ENCODE results near the gene PLD4.

DNA sequence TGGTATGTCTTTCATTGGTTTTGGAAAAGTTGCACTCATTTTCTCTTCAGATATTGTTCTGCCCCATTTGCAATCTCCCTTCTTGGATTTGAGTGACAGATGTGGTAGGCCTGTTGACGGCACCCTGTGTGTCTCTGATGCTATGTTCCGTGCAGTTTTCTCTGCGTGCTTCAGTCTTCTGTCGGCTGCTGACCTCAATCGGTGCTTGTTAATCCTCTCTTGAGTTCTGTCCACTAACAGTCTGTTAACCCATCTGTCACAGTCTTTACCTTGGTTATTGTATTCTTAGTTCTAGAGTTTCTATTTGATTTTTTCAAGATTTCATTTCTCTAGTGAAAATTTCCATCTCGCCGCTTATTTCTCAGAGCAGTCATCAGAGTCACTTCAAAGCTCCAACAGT, 20.7 kb upstream of the PLD4 start:
- TF ChIP-seq, protein P1, sequence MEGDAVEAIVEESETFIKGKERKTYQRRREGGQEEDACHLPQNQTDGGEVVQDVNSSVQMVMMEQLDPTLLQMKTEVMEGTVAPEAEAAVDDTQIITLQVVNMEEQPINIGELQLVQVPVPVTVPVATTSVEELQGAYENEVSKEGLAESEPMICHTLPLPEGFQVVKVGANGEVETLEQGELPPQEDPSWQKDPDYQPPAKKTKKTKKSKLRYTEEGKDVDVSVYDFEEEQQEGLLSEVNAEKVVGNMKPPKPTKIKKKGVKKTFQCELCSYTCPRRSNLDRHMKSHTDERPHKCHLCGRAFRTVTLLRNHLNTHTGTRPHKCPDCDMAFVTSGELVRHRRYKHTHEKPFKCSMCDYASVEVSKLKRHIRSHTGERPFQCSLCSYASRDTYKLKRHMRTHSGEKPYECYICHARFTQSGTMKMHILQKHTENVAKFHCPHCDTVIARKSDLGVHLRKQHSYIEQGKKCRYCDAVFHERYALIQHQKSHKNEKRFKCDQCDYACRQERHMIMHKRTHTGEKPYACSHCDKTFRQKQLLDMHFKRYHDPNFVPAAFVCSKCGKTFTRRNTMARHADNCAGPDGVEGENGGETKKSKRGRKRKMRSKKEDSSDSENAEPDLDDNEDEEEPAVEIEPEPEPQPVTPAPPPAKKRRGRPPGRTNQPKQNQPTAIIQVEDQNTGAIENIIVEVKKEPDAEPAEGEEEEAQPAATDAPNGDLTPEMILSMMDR (conservative IDR thresholded peaks at IDR 0.05 in 1 of 2, IDR thresholded peaks at IDR 0.05 in 1 of 2; ENCODE audit: extremely low read depth in 1 of 2, insufficient read depth in 1 of 2, low read depth in 1 of 2, low read length in 2 of 2): no peak
- TF ChIP-seq EZH2 (IDR thresholded peaks at IDR 0.05; ENCODE audit: borderline replicate concordance, low read length): no peak
